SK-N-SH treated with all-trans-retinoic acid at 6 μM for 48 hours (cell line): Measurements from ENCODE around the gene TRMT61A.

Experiments used
- ATAC-seq: fragments of 200-7000 bp; cut with Tn5 transposase; 3 replicates; pipeline ENCODE4 v1.9.1; 2020; ENCODE audit warnings: mild to moderate bottlenecking, moderate library complexity
- ARNTL ChIP-seq: fragments of 450-650 bp; formaldehyde crosslinking; IDR thresholded peaks from 2 replicates; pipeline ENCODE4 v1.5.0; 2020; ENCODE audit warnings: low read depth, mild to moderate bottlenecking, moderate library complexity, borderline replicate concordance
- BACH2 ChIP-seq: fragments of 250-450 bp; sonication (Bioruptor Pico); IDR thresholded peaks from 2 replicates; pipeline ENCODE4 v1.9.0; 2021; ENCODE audit warnings: mild to moderate bottlenecking, borderline replicate concordance
- CREB5 ChIP-seq: fragments of 250-450 bp; sonication (Bioruptor Pico); IDR thresholded peaks from 2 replicates; pipeline ENCODE4 v1.5.1; 2020; ENCODE audit warnings: low read depth, mild to moderate bottlenecking, moderate library complexity
- CSDC2 ChIP-seq: fragments of 250-450 bp; sonication (Bioruptor Pico); IDR thresholded peaks from 2 replicates; pipeline ENCODE4 v1.5.0; 2020; ENCODE audit warnings: mild to moderate bottlenecking, moderate library complexity
- CSRNP3 ChIP-seq: fragments of 250-450 bp; sonication (Bioruptor Pico); IDR thresholded peaks from 2 replicates; pipeline ENCODE4 v1.5.1; 2021; ENCODE audit warnings: mild to moderate bottlenecking, moderate library complexity
- ESRRG ChIP-seq: fragments of 250-450 bp; sonication (Bioruptor Pico); IDR thresholded peaks from 2 replicates; pipeline ENCODE4 v1.6.1; 2021; ENCODE audit warnings: mild to moderate bottlenecking
- GLIS3 ChIP-seq: fragments of 250-450 bp; sonication (Bioruptor Pico); IDR thresholded peaks from 2 replicates; pipeline ENCODE4 v1.5.0; 2020; ENCODE audit warnings: mild to moderate bottlenecking, moderate library complexity
- ISL1 ChIP-seq: fragments of 250-450 bp; sonication (Bioruptor Pico); IDR thresholded peaks from 2 replicates; pipeline ENCODE4 v2.1.2; 2022; ENCODE audit warnings: mild to moderate bottlenecking, moderate library complexity
- OSR1 ChIP-seq: fragments of 250-450 bp; sonication (Bioruptor Pico); IDR thresholded peaks from 2 replicates; pipeline ENCODE4 v1.8.0; 2022; ENCODE audit warnings: moderate library complexity, mild to moderate bottlenecking, inconsistent platforms
- PATZ1 ChIP-seq: fragments of 250-450 bp; sonication (Bioruptor Pico); IDR thresholded peaks from 2 replicates; pipeline ENCODE4 v1.8.0; 2020; ENCODE audit warnings: mild to moderate bottlenecking, moderate library complexity, borderline replicate concordance
- POU6F1 ChIP-seq: fragments of 250-450 bp; sonication (Bioruptor Pico); IDR thresholded peaks from 2 replicates; pipeline ENCODE4 v1.8.0; 2021; ENCODE audit warnings: low read depth, mild to moderate bottlenecking, moderate library complexity, borderline replicate concordance
- PPARA ChIP-seq: fragments of 250-450 bp; sonication (Bioruptor Pico); IDR thresholded peaks from 2 replicates; pipeline ENCODE4 v1.5.0; 2020; ENCODE audit warnings: mild to moderate bottlenecking, borderline replicate concordance
- RARB ChIP-seq: fragments of 250-450 bp; sonication (Bioruptor Pico); IDR thresholded peaks from 2 replicates; pipeline ENCODE4 v1.8.0; 2021; ENCODE audit warnings: mild to moderate bottlenecking, moderate library complexity
- SNAI2 ChIP-seq: fragments of 250-450 bp; sonication (Bioruptor Pico); IDR thresholded peaks from 2 replicates; pipeline ENCODE4 v1.5.0; 2020; ENCODE audit warnings: mild to moderate bottlenecking, moderate library complexity
- TCF4 ChIP-seq: fragments of 250-450 bp; sonication (Bioruptor Pico); IDR thresholded peaks from 2 replicates; pipeline ENCODE4 v1.8.0; 2021; ENCODE audit warnings: mild to moderate bottlenecking, moderate library complexity, borderline replicate concordance
- TOX ChIP-seq: fragments of 250-450 bp; sonication (Bioruptor Pico); IDR thresholded peaks from 2 replicates; pipeline ENCODE4 v1.8.0; 2021; ENCODE audit warnings: mild to moderate bottlenecking, moderate library complexity, borderline replicate concordance
- TSHZ2 ChIP-seq: fragments of 250-450 bp; sonication (Bioruptor Pico); IDR thresholded peaks from 2 replicates; pipeline ENCODE4 v1.5.0; 2020; ENCODE audit warnings: mild to moderate bottlenecking, moderate library complexity
- ZC3H10 ChIP-seq: fragments of 250-450 bp; sonication (Bioruptor Pico); IDR thresholded peaks from 2 replicates; pipeline ENCODE4 v1.5.1; 2021; ENCODE audit warnings: mild to moderate bottlenecking, moderate library complexity
- ZFP3 ChIP-seq: fragments of 250-450 bp; sonication (Bioruptor Pico); IDR thresholded peaks from 2 replicates; pipeline ENCODE4 v1.5.0; 2020; ENCODE audit warnings: mild to moderate bottlenecking, moderate library complexity
- ZFP30 ChIP-seq: fragments of 450-650 bp; formaldehyde crosslinking; IDR thresholded peaks from 2 replicates; pipeline ENCODE4 v1.5.0; 2022; ENCODE audit warnings: mild to moderate bottlenecking, moderate library complexity
- ZNF565 ChIP-seq: fragments of 450-650 bp; formaldehyde crosslinking; conservative IDR thresholded peaks from 2 replicates; pipeline ENCODE4 v1.5.0; 2020; ENCODE audit warnings: low read depth, mild to moderate bottlenecking, moderate library complexity
- ZNF70 ChIP-seq: fragments of 450-650 bp; formaldehyde crosslinking; IDR thresholded peaks from 2 replicates; pipeline ENCODE4 v1.5.0; 2020; ENCODE audit warnings: mild to moderate bottlenecking, moderate library complexity
- ZNF8 ChIP-seq: fragments of 450-650 bp; formaldehyde crosslinking; IDR thresholded peaks from 2 replicates; pipeline ENCODE4 v1.5.0; 2020; ENCODE audit warnings: mild to moderate bottlenecking, moderate library complexity

The TRMT61A gene

GRCh38 chr14:103501041-103501870 lies 27.7 kb upstream of the TRMT61A start:
- ATAC-seq: no peak
- no peak for TF ChIP-seq ESRRG (CRISPR knock-in tag)
- no peak for TF ChIP-seq ZFP3 (CRISPR knock-in tag)
- no peak for TF ChIP-seq PATZ1 (CRISPR knock-in tag)
- no peak for TF ChIP-seq GLIS3
- TF ChIP-seq ARNTL (CRISPR knock-in tag): no peak
- no peak for TF ChIP-seq ZC3H10 (CRISPR knock-in tag)
- TF ChIP-seq TSHZ2 (CRISPR knock-in tag): no peak
- TF ChIP-seq RARB (CRISPR knock-in tag): no peak
- no peak for TF ChIP-seq ISL1 (CRISPR knock-in tag)
- no peak for TF ChIP-seq BACH2 (CRISPR knock-in tag)
- TF ChIP-seq ZFP30 (CRISPR knock-in tag): no peak
- no peak for TF ChIP-seq OSR1 (CRISPR knock-in tag)
- no peak for TF ChIP-seq CSDC2 (CRISPR knock-in tag)
- TF ChIP-seq ZNF8: no peak
- TF ChIP-seq TCF4 (CRISPR knock-in tag): no peak
- no peak for TF ChIP-seq ZNF565
- TF ChIP-seq ZNF70 (CRISPR knock-in tag): no peak

- TF ChIP-seq ZC3H10 (CRISPR knock-in tag): no peak
- TF ChIP-seq POU6F1: no peak
- no peak for TF ChIP-seq SNAI2
- no peak for TF ChIP-seq TOX (CRISPR knock-in tag)
- TF ChIP-seq CREB5 (CRISPR knock-in tag): no peak
- no peak for TF ChIP-seq ZNF565
- no peak for TF ChIP-seq ZFP3 (CRISPR knock-in tag)
- no peak for TF ChIP-seq PPARA (CRISPR knock-in tag)
- TF ChIP-seq TSHZ2 (CRISPR knock-in tag): no peak
- no peak for TF ChIP-seq ZFP30 (CRISPR knock-in tag)
- TF ChIP-seq CSRNP3: no peak
- TF ChIP-seq RARB (CRISPR knock-in tag): no peak
- no peak for TF ChIP-seq TCF4 (CRISPR knock-in tag)
- TF ChIP-seq CSDC2 (CRISPR knock-in tag): no peak
- ATAC-seq: no peak
Measured at GRCh38 chr14:103501921-103502669, 26.9 kb upstream of the TRMT61A start.
